Measurements from ENCODE around the gene SAMD1.

- TF ChIP-seq EZH2 (IDR thresholded peaks at IDR 0.05) (no peak), POLR2AphosphoS5 (IDR thresholded peaks at IDR 0.05; ENCODE audit: borderline replicate concordance, low read depth, low read length) (no peak), FOXP2 (optimal IDR thresholded peaks at IDR 0.05; ENCODE audit: control extremely low read depth, extremely low read length, insufficient read depth) (no peak)
Observed at GRCh38 chr19:14105680-14106079, 15.1 kb upstream of the SAMD1 start.
